GM19452 (cell line): ENCODE measurements around the gene DDX11.
"Not testable (repeated sequence)": the region's sequence is repeated elsewhere in the genome, so short reads cannot be mapped to it uniquely, and the experiment has no call there.

ENCODE experiments used
- ATAC-seq: cut with Tn5 transposase; IDR thresholded peaks from one replicate; pipeline ENCODE4 v1.9.1; 2021; ENCODE audit not compliant: unreplicated experiment

The DDX11 gene

GRCh38 chr12:31066196-31066595 is 7.5 kb upstream of the DDX11 start:
- not testable (repeated sequence) for ATAC-seq

- not testable (repeated sequence) for ATAC-seq
Measured at GRCh38 chr12:31067656-31068055, 6.0 kb upstream of the DDX11 start.

- not testable (repeated sequence) for ATAC-seq
Measured at GRCh38 chr12:31070971-31071740, 2.5 kb upstream of the DDX11 start.

GRCh38 chr12:31072962-31073361 is 698 bp upstream of the DDX11 start:
- not testable (repeated sequence) for ATAC-seq

- peak; percentile 40 for ATAC-seq
Measured at GRCh38 chr12:31074333-31074874, 744 bp downstream of the DDX11 start.

GRCh38 chr12:31076150-31076549 is 2.5 kb downstream of the DDX11 start:
- not testable (repeated sequence) for ATAC-seq

- ATAC-seq, result not testable (repeated sequence)
Measured at GRCh38 chr12:31077095-31077494, 3.4 kb downstream of the DDX11 start.

- ATAC-seq, result not testable (repeated sequence)
Measured at GRCh38 chr12:31077998-31078397, 4.3 kb downstream of the DDX11 start.

GRCh38 chr12:31079421-31079820 is 5.8 kb downstream of the DDX11 start:
- not testable (repeated sequence) for ATAC-seq

GRCh38 chr12:31080221-31080620 is 6.6 kb downstream of the DDX11 start:
- not testable (repeated sequence) for ATAC-seq

- ATAC-seq, result not testable (repeated sequence)
Measured at GRCh38 chr12:31081274-31081673, 7.6 kb downstream of the DDX11 start.

GRCh38 chr12:31084241-31084640 is 10.6 kb downstream of the DDX11 start:
- ATAC-seq, result not testable (repeated sequence)

- not testable (repeated sequence) for ATAC-seq
Measured at GRCh38 chr12:31086032-31086431, 12.4 kb downstream of the DDX11 start.

GRCh38 chr12:31087486-31087885 is 13.8 kb downstream of the DDX11 start:
- ATAC-seq, result not testable (repeated sequence)

GRCh38 chr12:31087956-31088355 is 14.3 kb downstream of the DDX11 start:
- not testable (repeated sequence) for ATAC-seq

GRCh38 chr12:31089072-31089471 is 15.4 kb downstream of the DDX11 start:
- ATAC-seq, result no peak

- ATAC-seq, result not testable (repeated sequence)
Measured at GRCh38 chr12:31091629-31092028, 18.0 kb downstream of the DDX11 start.

- not testable (repeated sequence) for ATAC-seq
Measured at GRCh38 chr12:31092718-31093117, 19.1 kb downstream of the DDX11 start.

- not testable (repeated sequence) for ATAC-seq
Measured at GRCh38 chr12:31095080-31095860, 21.6 kb downstream of the DDX11 start.

GRCh38 chr12:31096251-31097065 is 22.8 kb downstream of the DDX11 start:
- ATAC-seq, result not testable (repeated sequence)

GRCh38 chr12:31097819-31098218 is 24.2 kb downstream of the DDX11 start:
- ATAC-seq, result not testable (repeated sequence)
